MM.1S (cell line): ENCODE measurements around the gene VANGL2.

ENCODE experiments used
- DNase-seq: peaks from one replicate; pipeline ENCODE4 v3.0.0-alpha.2; 2015
- H2AFZ ChIP-seq: fragments of 300-600 bp; sonication (generic); 2 replicates; pipeline ENCODE4 v1.6.0; 2016; ENCODE audit warnings: antibody characterized with exemption, low read length
- H3F3A ChIP-seq: fragments of 300-600 bp; sonication (generic); 2 replicates; pipeline ENCODE4 v1.6.1; 2016; ENCODE audit warnings: mild to moderate bottlenecking, antibody characterized with exemption, low read length, moderate library complexity, mixed read lengths; ENCODE audit not compliant: insufficient read depth
- H3K27ac ChIP-seq: fragments of 300-600 bp; sonication (generic); 2 replicates; pipeline ENCODE4 v1.5.1; 2016; ENCODE audit warnings: mild to moderate bottlenecking, low read length
- H3K27me3 ChIP-seq: fragments of 300-600 bp; sonication (generic); replicated peaks from 2 replicates; pipeline ENCODE4 v1.6.0; 2016; ENCODE audit warnings: low read length; ENCODE audit not compliant: insufficient read depth
- H3K36me3 ChIP-seq: fragments of 300-600 bp; sonication (generic); replicated peaks from 2 replicates; pipeline ENCODE4 v1.6.1; 2016; ENCODE audit warnings: mild to moderate bottlenecking, low read length, mixed read lengths; ENCODE audit not compliant: insufficient read depth
- H3K4me1 ChIP-seq: fragments of 300-600 bp; sonication (generic); 2 replicates; pipeline ENCODE4 v1.6.1; 2016; ENCODE audit warnings: low read length, mixed read lengths
- H3K4me2 ChIP-seq: fragments of 300-600 bp; sonication (generic); 2 replicates; pipeline ENCODE4 v1.6.0; 2016; ENCODE audit warnings: low read depth, low read length
- H3K4me3 ChIP-seq: fragments of 300-600 bp; sonication (generic); 2 replicates; pipeline ENCODE4 v1.5.1; 2016; ENCODE audit warnings: low read length, mixed read lengths
- H3K79me2 ChIP-seq: fragments of 300-600 bp; sonication (generic); 2 replicates; pipeline ENCODE4 v1.6.1; 2016; ENCODE audit warnings: mixed run types, low read length, mixed read lengths
- H3K9ac ChIP-seq: fragments of 300-600 bp; sonication (generic); 2 replicates; pipeline ENCODE4 v1.6.1; 2016; ENCODE audit warnings: low read length, mixed read lengths
- H3K9me2 ChIP-seq: fragments of 300-600 bp; sonication (generic); replicated peaks from 2 replicates; pipeline ENCODE4 v1.6.1; 2016; ENCODE audit warnings: mild to moderate bottlenecking, low read length, mixed read lengths; ENCODE audit not compliant: insufficient read depth
- H3K9me3 ChIP-seq: fragments of 300-600 bp; sonication (generic); replicated peaks from 2 replicates; pipeline ENCODE4 v1.6.1; 2016; ENCODE audit warnings: mild to moderate bottlenecking, low read length, mixed read lengths; ENCODE audit not compliant: insufficient read depth
- H4K20me1 ChIP-seq: fragments of 300-600 bp; sonication (generic); 2 replicates; pipeline ENCODE4 v1.6.1; 2016; ENCODE audit warnings: mild to moderate bottlenecking, low read length, moderate library complexity, mixed read lengths; ENCODE audit not compliant: insufficient read depth
- CTCF ChIP-seq: fragments of 300-600 bp; sonication (generic); IDR thresholded peaks from 2 replicates; pipeline ENCODE4 v1.5.1; 2016; ENCODE audit warnings: antibody characterized with exemption, low read length, mixed read lengths
- EZH2 ChIP-seq: fragments of 300-600 bp; sonication (generic); optimal IDR thresholded peaks from 2 replicates; pipeline ENCODE3; 2017; ENCODE audit warnings: low read depth, mild to moderate bottlenecking, antibody characterized with exemption, low read length, mixed read lengths
- EZH2phosphoT487 ChIP-seq: fragments of 300-600 bp; sonication (generic); IDR thresholded peaks from 2 replicates; pipeline ENCODE4 v1.6.1; 2018; ENCODE audit warnings: antibody characterized with exemption, low read length

VANGL2 gene

DNA sequence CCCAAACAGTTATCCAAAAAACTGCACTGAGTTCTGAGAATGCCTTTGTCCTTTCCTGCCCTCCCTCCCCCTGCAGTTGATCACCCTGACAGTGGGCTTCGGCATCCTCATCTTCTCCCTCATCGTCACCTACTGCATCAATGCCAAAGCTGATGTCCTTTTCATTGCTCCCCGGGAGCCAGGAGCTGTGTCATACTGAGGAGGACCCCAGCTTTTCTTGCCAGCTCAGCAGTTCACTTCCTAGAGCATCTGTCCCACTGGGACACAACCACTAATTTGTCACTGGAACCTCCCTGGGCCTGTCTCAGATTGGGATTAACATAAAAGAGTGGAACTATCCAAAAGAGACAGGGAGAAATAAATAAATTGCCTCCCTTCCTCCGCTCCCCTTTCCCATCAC, 42.3 kb upstream of the VANGL2 start:
- TF ChIP-seq EZH2, result no peak
- TF ChIP-seq EZH2phosphoT487, result no peak
- Histone ChIP-seq H3K27ac (no peak overlapping the region), H3K36me3 (peaks cover 9% of the 10 kb centered on the region; the same call in 1 of the 2 replicates), H3F3A (no peaks in the 10 kb centered on the region), H3K79me2 (no peaks in the 10 kb centered on the region), H3K9me2 (no peaks in the 10 kb centered on the region), H4K20me1 (no peaks in the 10 kb centered on the region), H3K9me3 (no peaks in the 10 kb centered on the region), H3K9ac (no peak overlapping the region), H2AFZ (no peak overlapping the region), H3K27me3 (no peaks in the 10 kb centered on the region), H3K4me1 (no peaks in the 10 kb centered on the region), H3K4me2 (no peak overlapping the region), H3K4me3 (no peak overlapping the region)
- DNase-seq, result no peak

- Histone ChIP-seq H3K9ac (no peak overlapping the region), H3F3A (no peaks in the 10 kb centered on the region), H2AFZ (no peak overlapping the region), H3K4me1 (no peaks in the 10 kb centered on the region), H3K4me3 (no peak overlapping the region), H3K27ac (no peak overlapping the region), H3K9me3 (no peaks in the 10 kb centered on the region), H3K79me2 (no peaks in the 10 kb centered on the region), H3K4me2 (no peak overlapping the region), H4K20me1 (no peaks in the 10 kb centered on the region), H3K27me3 (no peaks in the 10 kb centered on the region), H3K9me2 (no peaks in the 10 kb centered on the region), H3K36me3 (no peaks in the 10 kb centered on the region; the same call in 1 of the 2 replicates)
- no peak for DNase-seq
- TF ChIP-seq EZH2phosphoT487 (no peak), EZH2 (no peak), CTCF (no peak)
These were observed 40.7 kb upstream of the VANGL2 start for GRCh38 chr1:160359559-160360226.

GRCh38 chr1:160360227-160360695, 40.1 kb upstream of the VANGL2 start:
- Histone ChIP-seq H3K9me2 (no peaks in the 10 kb centered on the region), H3K4me3 (no peak overlapping the region), H3K79me2 (no peaks in the 10 kb centered on the region), H3K27ac (no peak overlapping the region), H3K27me3 (no peaks in the 10 kb centered on the region), H3K9ac (no peak overlapping the region), H3K4me2 (no peak overlapping the region), H2AFZ (no peak overlapping the region), H3K4me1 (no peaks in the 10 kb centered on the region), H3K9me3 (no peaks in the 10 kb centered on the region), H3K36me3 (no peaks in the 10 kb centered on the region; the same call in 1 of the 2 replicates), H3F3A (no peaks in the 10 kb centered on the region), H4K20me1 (no peaks in the 10 kb centered on the region)
- TF ChIP-seq EZH2phosphoT487 (no peak), CTCF (no peak), EZH2 (no peak)
- no peak for DNase-seq

- no peak overlapping the region for H3K4me3 ChIP-seq
- H3K36me3 ChIP-seq, result no peaks in the 10 kb centered on the region; the same call in 1 of the 2 replicates
- no peak for TF ChIP-seq CTCF
- TF ChIP-seq EZH2, result no peak
- no peak for TF ChIP-seq EZH2phosphoT487
- no peak overlapping the region for H3K9ac ChIP-seq
- no peak for DNase-seq
- no peak overlapping the region for H2AFZ ChIP-seq
- H3K9me3 ChIP-seq, result no peaks in the 10 kb centered on the region
- H3K27ac ChIP-seq, result no peak overlapping the region
- no peaks in the 10 kb centered on the region for H3K79me2 ChIP-seq
- no peaks in the 10 kb centered on the region for H3F3A ChIP-seq
- no peaks in the 10 kb centered on the region for H3K27me3 ChIP-seq
- H3K9me2 ChIP-seq, result no peaks in the 10 kb centered on the region
- H3K4me2 ChIP-seq, result no peak overlapping the region
- no peaks in the 10 kb centered on the region for H3K4me1 ChIP-seq
- H4K20me1 ChIP-seq, result no peaks in the 10 kb centered on the region
These were observed 39.2 kb upstream of the VANGL2 start for GRCh38 chr1:160361199-160361598.
